HG03097 (cell line): ENCODE data around the gene KIRREL3.

ENCODE experiments used
- ATAC-seq: cut with Tn5 transposase; IDR thresholded peaks from one replicate; pipeline ENCODE4 v1.9.1; 2021; ENCODE audit not compliant: unreplicated experiment, low FRiP score

KIRREL3 gene

DNA sequence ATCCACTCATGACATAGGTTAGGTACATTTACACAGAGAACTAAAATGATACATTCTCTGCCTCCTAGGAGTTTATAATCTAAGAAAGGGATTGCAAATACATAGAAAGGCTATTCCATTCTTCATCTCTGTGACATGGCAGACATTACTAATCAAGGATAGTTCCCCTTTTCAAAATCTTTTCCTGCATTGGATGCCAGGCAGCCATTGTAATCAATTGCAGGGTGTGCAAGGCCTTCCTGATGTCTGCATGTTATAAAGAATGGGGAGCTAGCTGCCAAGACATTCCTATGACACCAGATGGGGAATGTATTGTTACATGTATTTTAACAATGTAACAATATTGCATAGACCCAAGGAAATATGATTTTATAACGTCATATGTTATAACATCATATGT, 82.0 kb downstream of the KIRREL3 start:
- ATAC-seq, result no peak

DNA sequence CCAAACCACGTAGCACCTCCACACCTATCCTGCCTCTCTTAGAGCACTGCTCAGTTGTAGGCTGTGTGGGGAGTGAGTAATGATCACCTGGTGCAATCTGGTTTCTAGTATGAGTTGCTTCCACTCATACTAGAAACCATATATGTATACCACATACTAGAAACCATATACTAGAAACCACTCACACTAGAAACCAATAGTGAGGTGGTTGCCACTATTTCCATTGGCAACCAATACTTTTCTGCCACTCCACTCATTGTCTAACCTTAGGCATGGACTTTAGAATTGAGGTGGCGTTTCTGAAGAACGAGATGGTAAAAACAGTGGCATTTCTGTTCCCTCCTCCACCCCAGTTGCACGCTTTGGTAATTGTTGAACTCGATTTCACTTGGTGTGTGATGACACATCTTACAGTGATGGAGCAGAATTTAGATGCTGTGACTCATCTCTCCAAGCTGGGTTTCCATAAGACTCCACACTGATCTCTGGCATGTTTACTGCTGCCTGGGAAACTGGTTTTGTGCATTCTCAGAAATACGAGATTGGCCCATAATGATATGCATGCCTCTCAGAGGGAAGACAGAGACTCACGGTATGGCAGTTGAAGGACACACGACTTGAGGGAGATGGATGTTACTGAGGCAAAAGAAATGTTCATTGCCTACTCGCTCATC, 82.9 kb downstream of the KIRREL3 start:
- peak; percentile 88 for ATAC-seq

DNA sequence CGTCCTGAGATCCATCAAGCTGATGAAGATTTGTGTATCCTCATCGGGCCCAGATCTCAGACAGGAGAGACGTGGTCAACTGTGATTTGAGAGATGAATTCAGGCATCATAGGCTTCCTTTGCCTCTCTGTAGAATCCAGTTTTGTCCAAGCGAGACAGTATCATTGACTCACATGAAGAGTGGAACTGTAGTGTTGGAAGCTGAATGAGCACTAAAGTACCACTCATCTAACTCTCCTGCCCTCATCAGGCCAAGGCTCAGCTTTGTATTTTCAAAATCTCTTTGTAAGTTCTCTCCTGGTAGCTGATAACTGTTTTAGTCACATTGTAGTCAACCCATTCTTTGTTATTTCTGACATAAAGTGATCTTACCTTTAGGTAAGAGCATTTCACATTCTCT, 85.1 kb downstream of the KIRREL3 start:
- no peak for ATAC-seq

DNA sequence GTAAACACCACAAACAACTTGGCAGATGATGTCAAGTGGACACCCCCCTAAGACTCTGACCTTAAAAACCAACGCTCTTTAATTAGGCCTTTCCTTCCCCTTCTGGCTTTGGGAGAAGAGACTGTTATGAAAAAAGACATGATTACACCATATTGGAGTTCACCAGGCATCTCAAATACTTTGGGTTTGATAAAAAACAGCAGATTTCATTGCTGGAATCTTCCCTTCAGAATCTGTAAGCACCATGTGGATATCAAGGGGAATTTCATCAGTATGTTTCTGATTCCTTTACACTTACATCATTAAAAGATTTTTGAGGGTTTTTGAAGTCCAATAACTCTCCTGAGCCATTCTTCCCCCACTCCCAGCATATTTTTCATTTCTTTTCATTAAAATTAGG, 85.6 kb downstream of the KIRREL3 start:
- no peak for ATAC-seq

DNA sequence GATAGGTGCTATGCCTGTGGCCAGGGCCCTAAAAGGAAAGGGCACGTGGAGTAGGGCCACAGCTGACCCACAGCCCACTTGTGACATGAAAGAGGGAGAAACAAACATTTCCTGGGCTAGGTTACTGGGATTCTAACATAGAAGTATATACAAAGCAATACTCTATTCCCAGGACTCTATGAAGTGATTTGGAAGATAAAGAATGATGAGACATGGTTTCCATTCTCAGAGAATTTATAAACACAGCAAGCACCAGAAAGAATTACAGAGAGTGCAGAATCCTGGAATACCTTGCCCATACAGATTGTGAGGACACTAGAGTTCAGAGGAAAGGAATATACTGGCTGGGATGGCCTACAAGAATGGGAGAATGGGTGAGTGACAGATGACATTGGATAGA, 86.4 kb downstream of the KIRREL3 start:
- no peak for ATAC-seq

DNA sequence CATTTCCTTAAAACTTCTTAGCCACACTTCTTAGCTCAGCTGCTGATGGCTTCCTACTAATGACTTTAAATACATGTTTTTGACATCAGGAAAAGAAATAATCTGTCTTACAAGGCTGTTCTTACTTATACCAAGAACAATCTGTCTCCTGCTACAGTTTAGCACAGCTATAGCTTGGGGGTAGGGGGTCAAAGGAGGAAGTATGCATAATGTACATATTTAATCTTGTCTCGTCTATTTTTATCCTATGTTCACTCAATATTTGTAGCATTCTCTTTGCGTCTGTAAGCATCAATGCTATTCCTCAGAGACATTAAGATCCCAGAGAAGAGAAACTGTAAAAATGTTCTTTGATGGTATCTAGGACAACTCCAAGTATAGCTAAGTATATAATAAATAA, 96.0 kb downstream of the KIRREL3 start:
- ATAC-seq, result no peak

DNA sequence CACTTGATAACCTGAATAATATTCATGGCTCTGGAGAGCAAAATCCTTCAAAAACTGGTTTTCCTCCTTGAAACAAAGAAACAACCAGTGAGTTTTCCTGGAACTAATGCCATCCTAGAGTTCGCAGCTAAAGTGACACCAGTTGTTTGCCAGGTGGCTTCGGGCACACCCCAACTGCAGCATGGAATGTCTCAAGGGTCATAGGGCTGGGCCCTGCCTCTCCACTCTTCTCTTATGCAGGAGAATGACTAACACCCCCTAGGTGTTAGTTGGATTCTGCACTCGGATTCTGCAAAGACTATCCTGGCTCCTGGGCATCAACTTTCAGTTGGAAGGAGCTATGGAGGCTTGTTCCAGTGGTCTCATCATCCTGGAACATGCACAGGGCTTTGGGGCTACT, 98.8 kb downstream of the KIRREL3 start:
- ATAC-seq, result no peak

DNA sequence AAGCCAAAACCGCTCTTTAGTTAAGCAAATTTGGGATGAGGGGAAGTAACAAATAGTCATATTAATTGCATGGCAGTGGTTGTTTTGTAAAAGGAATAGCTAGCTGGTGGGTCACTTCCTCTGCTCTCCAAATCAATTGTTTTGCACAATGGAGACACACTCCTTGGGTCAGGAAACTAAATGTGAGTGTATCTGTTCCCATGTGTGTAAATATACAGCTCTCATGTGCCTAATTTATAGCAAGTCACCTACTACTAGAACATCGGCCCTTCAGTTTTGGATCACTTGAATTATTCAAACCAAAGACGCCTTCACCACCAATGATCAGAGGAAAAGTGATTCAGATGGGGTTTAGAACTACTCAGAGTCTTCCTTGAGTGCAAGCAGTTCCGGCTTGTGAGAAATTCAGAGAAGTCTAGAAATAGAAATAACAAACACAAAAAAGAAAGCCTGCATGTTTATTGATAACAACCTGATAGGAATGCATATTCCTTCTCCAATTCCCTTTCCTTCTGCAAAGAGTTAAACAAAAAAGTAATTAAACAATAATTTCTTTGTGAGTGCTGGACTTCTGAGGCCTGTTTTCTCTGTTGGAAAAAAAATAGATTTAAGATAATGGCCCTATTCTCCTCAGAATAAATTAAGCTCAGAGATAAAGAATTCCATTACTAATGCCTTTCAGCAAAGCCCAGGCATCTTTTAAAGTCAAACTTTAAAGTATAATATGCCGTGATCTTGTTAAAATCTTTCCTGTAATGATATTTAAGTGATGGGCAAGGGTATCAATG, 100.4 kb downstream of the KIRREL3 start:
- no peak for ATAC-seq

DNA sequence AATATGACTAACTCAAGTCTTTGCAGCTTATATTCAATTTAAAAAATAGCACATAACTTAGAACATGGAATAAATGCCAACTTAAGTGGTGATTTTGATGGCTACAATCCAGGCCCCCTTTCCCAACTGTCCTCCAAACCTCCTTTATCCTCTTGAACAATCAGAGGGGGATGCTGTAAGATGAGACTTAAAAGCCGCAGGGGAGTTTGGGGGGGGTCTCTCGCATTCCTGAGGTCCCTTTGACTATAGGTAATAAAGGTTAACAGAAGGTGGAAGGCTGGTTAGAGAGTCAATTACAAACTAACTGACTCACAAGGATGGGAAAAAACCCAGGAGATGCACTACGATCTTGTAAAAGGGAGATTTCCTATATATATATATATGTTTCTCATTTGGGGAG, 101.8 kb downstream of the KIRREL3 start:
- no peak for ATAC-seq

DNA sequence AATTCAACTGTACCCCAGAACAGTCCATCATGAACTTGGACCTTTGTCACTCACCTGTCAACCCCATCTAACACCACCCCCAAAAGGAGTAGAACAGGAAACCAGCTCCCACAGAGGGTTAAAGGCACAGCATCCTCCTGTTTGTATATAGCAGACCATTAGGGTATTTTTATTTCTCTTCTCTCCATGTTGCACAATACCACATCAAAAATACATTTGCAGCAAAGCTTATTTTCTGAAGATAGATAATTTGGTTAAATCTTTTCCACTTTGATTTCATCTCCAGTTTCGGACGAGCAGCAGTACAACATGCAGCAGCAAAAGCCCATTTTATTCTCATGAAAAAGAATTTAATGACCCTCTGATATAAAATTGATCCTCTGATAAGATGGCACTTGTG, 103.1 kb downstream of the KIRREL3 start:
- ATAC-seq, result no peak

DNA sequence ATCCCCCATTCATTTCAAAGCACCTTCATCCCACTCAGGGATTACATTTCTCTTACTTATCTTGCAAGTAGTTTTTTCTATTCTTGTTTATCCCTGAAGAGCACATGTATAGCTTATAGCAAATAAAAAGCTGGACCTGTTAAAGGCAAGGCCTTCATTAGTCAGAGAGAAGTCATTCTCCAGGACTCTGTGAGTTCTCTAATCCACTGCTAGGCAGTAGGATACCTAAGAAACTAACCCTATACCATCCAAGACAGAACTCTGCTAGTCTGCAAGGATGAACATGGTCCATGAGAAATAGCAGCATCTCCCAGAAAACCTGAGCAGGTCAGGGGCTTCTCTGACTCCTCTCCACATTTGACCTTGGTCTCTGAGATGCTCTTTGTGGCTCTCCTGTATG, 104.5 kb downstream of the KIRREL3 start:
- no peak for ATAC-seq

DNA sequence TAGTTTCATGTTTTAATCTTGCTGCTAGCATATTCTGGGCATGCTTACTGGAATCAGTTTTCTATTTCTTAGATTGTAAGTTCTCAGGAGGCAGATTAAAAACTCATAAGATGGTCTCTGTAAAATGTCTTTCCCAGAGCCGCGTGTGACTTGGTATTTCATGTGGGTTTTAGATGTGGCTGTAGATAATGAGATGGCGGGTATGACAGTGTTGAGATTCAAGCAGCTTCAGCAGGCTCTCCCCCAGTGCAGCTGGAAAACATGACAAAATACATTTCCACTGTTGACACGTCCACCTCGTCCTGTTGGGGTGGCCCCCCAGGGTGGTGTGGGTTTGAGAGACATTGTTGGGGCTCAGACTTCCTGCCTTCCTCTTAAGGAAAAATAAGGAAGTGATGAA, 106.8 kb downstream of the KIRREL3 start:
- ATAC-seq, result no peak

DNA sequence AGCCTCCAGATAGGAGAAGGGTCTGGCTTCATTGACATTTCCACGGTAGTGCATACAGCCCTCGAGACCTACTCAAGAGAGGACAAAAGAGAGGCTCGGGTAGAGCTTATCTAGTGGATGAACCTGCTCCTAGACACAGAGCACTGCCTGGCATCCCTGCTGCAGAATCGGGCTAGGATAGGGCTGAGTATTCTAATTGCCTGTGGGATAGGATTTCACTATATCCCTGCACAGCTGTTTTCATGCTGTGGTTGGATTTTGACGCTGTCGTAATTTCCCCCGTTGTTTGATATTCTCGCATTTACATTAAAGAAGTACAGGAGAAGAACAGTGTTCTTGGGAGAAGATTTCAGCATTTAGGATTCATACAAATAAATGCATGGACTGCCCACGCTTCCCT, 107.8 kb downstream of the KIRREL3 start:
- ATAC-seq, result no peak

DNA sequence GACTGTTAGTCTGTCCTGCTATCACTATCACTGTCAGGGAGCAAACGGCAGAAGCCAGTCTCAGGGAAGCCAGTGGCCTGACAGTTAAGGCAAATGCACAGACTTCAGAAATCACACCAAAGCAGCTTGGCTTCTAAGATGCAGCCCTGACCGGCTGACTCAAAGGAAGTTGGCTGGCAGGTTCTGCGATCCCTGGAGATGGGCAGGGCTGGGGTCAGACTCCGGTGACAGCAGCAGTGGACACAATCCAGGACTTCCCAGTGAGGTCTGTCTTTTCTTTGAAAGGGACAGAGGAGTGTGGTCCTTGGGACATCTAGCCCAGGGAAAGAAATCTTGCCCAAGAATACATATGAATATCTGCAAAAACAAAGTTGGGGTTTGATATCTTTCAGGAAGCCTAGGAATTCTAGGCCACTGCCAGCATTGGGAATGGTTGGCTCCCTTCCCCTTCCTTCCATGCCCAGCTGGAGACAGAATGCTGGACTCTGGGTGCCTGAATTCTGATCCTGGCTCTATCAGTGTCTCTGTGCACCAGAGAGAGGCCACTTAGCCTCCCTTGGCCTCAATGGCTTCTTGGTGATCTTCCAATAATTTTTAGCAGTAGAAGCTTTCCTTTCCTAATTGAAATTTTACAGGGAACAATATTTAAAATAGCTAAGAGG, 108.9 kb downstream of the KIRREL3 start:
- no peak for ATAC-seq

DNA sequence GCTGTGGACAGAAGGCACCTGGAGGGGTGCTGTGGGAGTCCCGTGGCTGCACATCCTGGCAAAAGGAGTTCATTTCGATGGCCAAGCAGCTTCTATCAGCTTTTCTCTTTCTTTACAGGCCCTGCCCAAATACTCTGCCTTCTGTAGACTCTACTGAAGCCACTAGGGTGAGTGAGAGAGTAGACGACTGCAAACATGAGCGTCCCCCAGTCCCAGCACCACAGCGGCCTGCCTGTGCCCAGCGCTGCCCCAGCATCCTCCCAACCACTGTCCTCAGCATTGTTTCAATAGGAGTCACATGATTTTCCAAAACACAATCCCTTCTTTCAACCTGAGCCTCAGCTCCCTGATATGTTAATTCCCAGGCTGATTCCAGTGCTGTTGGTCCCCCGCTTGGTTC, 110.0 kb downstream of the KIRREL3 start:
- no peak for ATAC-seq

DNA sequence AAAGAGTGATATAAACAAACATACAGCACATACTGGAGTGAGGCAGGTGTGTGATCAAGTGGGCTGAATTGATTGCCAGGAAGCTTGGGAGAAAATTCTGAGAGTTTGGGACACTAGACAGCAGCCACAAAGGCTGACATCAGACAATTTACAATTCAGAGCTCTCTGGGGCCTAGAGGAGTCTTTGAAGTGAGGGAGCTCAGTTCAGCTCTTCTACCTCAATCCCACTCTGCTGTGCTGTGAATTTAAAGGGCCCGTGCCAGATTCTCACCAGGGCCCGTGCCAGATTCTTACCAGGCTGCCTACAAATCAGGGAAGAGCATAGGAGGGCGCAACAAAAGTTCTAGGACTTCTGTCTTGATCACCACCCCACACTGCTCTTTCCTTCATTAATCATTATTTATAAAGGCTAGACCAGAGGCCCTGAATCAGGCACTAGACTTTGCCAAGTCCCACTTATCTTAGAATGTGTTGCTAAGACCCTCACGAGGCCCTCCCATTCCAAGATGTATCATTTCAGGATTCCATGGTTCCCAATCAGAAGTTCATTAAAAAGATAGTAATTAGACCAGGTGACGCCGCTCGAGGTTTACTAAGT, 112.4 kb downstream of the KIRREL3 start:
- no peak for ATAC-seq

DNA sequence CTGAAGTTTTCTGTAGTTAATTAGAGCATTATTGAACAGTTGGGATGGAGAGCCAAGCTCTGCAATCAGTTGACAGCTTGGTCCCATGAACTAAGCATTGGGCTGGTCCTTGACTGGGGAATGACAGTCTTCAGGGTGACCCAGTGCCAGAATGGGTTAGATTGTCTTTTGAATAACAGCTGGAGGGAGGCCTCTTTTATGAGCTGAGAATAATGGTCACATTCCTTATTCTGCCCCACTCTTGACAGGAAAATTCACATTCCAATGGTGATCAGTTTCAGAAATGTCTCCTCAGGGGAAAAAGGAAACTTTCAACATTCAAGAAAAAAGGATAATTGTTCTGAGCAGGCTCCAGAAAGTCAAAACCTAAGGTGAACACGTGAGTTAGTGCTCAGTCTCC, 113.9 kb downstream of the KIRREL3 start:
- no peak for ATAC-seq

DNA sequence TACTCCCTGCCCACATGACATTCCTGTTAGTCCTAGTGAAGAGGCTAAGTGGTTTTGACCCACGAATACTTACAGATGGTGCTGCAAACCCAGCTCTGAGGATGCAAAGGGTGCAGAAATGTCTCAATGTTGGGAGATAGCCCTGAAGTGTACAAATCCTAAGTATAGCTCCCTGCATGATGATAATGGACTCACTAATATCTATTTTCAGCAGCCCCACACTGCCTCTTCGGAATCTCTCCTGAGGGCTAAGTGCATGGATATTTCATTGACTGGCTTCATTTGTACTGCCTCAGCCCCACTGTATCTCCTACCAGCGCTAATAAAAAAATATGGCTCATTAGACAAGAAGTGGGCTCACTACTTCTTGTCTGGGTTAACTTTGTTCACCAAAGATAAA, 114.5 kb downstream of the KIRREL3 start:
- ATAC-seq, result no peak

DNA sequence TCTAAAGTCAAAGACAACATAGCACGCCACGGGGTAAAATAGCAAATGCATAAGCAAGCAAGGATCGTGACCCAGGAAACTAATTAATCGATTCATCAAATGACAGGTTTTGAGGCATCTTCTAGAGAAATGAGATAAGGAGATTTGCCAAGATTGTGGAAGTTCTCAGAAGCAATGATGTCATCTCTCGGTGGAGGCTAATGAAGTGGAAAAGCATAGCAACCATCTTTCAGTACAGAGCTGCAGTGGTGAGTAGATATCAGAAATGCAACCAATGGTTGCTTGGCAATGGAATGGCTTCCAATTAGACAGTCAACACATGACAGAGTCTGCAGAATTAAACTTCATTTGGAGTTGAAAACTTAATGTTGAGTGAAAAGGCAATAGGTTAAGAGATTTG, 116.0 kb downstream of the KIRREL3 start:
- ATAC-seq, result no peak

DNA sequence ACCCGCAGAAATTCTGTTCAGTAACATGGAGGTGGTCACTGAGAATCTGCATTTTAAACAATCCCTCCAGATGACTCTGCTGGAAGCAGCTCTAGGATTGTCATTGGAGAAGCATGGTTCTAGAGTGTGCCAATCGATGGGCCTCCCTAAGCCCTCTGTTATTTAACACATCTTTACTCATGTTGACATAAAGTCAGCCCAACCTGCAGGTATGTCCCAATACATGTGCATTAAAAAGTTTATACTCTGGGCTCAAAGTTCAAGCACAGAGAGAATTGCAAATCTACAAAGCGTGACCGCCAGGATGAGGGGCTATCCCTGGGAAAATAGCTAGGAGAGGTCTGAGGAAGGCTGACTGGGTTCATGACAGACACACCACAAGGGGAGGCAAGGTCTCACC, 116.4 kb downstream of the KIRREL3 start:
- no peak for ATAC-seq

DNA sequence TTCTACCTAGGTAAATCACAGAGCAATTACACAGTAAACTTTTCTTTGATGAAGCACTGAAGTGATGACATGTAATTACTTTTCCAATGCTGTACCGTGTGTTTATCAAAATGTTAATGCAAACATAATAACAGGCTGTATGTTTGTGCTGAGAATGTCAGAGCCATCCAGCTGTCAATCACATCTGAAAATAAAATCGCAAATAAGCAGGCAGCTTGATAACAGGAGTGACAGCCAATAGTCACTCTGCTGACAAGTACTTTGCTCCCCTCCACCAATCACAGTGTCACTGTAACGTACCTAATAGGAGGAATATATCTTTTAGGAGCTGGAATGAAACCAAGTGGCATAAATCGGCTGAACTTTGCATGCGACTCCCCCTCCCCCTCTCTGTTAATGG, 119.7 kb downstream of the KIRREL3 start:
- no peak for ATAC-seq

DNA sequence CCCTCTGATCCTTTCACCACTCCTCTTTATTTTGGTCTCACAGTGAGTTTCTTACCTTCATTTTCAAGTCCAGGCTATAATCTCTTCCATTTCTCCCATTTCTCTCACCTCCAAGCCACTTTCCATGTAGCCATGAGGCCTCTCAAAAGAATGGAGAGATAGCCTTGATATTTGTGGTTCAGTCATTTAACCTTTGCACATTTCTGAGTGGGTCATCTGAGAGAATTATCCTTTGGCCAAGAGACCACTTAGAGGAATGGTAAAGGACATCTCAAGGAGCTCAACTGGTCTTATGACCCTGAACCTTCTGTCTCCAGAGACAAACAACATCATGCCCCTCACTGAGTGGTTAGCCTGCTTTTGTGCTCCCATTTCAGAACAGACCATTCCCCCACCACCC, 121.1 kb downstream of the KIRREL3 start:
- ATAC-seq, result no peak
